ENCODE results near the gene SIGLEC12.
A peak's percentile ranks its signal among the peaks of the same experiment; 100 is the strongest.
"Not testable (repeated sequence)": the region's sequence is repeated elsewhere in the genome, so short reads cannot be mapped to it uniquely, and the experiment has no call there.

The SIGLEC12 gene

GRCh38 chr19:51457351-51458013, 44.1 kb downstream of the SIGLEC12 start:
- no peak for DNase-seq

GRCh38 chr19:51456541-51457290, 44.9 kb downstream of the SIGLEC12 start:
- no peak for DNase-seq

GRCh38 chr19:51450730-51451307, 50.8 kb downstream of the SIGLEC12 start:
- DNase-seq: no peak

- DNase-seq: no peak
Measured at GRCh38 chr19:51448411-51449016, 53.1 kb downstream of the SIGLEC12 start.

- DNase-seq: no peak
Measured at GRCh38 chr19:51448011-51448410, 53.6 kb downstream of the SIGLEC12 start.

- not testable (repeated sequence) for DNase-seq
Measured at GRCh38 chr19:51447510-51447909, 54.1 kb downstream of the SIGLEC12 start.

GRCh38 chr19:51441410-51442390, 59.9 kb downstream of the SIGLEC12 start:
- peak; percentile 13 for DNase-seq
